GM18858 (cell line): Measurements from ENCODE around the gene TBL1X.
"Not testable (repeated sequence)": the region's sequence is repeated elsewhere in the genome, so short reads cannot be mapped to it uniquely, and the experiment has no call there.

Source experiments
- ATAC-seq: cut with Tn5 transposase; IDR thresholded peaks from one replicate; pipeline ENCODE4 v1.9.1; 2021; ENCODE audit not compliant: unreplicated experiment

Gene TBL1X

DNA sequence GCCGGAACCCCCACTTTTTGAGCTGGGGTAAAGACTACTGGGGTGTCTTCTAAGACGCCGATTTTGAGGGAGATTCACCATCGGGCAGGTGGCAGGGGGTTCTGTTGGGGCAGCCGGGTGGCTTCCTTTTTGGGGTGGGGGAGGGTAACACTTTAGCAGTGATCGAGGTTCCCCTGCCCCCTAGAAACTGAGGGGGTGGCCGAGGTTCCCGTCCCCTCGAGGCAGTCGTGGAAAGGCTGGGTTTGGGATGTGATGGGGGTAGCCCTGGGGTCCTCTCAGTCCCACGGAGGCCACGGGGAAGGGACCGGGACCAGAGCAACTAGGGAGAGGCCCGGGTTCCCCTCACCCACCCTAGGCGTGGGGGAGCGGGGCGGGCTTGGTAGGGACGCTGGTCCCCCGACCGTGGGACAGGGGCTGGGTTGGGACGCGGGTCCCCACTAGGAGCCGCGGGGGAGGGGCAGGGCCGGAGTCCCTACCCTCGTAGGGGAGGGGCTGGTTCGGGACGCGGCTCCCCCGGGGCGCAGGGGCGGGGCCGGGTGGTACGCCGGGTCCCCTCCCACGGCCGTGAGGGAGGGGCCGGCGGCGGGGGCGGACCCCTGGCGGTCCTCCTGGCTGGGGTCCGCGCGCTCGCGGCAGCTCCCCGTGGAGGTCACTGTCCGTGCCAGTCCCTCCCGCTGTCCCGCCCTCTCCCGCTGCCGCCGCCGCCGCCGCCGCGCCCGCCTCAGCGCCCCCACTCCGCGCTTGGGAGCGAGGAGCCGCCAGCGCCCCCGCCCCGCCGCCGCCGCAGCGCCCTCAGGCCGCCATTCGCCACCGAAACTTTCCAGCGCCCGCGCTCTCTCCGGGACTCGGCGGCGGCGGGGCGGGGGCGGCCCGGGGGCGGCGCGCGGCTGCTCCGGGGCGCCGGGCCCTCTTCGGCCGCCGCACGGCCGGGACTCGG, at the start of gene TBL1X:
TSS of gene TBL1X (plus strand) at position 624 of the 937 bp plus-strand sequence. CDS start 188,529 bp downstream, outside the sequence.
- ATAC-seq, result no peak

DNA sequence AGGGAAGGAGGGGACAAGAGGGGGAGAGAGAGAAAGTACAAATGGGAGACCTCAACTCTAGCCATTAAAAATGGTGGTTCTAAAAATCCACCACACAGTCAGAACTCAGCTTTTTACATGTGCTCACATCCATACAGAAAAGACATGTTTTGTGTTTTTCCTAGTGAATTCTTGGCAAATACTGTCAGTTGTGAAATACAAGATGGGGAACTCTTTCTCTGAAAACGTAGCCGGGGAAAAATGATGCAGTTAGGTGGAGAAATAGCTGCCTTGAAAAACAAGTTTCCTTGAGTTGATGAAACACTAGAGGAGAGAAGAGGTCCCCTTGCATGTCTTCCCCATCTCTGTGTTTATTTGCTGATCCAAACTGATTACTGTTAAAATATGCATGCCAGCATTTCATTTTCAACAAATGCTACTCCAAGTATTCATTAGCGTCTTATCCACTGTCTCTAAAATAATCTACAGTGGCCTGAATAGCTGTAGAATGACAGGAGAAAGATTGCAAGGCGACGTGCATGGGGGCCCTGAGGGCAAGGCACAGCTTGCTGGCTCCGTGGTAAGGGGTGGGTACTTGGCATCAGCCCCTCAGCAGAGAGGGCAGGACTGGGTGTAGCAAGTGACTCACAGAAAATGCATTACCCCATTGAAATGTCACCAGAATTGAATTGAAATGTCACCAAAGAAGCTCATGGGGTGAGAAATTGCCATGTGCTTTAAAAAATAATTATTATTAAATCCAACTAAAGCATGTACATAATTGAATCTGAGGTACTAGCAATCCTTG, 48.1 kb upstream of the TBL1X start:
- no peak for ATAC-seq

DNA sequence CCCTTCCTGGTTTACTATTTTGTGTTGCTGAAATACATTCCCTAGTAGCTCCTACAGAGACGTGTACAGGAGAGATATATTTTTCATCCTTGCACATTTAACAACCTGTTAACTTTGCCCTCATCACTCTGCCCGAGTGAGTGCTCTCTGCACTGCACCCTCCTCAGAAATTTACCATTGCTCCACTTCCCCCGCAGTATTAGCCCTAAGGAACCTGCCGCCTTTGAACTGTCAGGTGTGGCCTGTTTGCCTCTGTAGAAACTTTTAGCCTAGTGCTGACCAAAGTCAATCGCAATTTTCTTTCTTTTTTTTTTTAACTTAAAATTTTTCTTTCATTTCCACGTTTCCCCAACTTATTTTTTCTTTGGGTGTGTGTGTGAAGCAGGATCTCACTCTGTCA, 46.6 kb upstream of the TBL1X start:
- ATAC-seq, result no peak

DNA sequence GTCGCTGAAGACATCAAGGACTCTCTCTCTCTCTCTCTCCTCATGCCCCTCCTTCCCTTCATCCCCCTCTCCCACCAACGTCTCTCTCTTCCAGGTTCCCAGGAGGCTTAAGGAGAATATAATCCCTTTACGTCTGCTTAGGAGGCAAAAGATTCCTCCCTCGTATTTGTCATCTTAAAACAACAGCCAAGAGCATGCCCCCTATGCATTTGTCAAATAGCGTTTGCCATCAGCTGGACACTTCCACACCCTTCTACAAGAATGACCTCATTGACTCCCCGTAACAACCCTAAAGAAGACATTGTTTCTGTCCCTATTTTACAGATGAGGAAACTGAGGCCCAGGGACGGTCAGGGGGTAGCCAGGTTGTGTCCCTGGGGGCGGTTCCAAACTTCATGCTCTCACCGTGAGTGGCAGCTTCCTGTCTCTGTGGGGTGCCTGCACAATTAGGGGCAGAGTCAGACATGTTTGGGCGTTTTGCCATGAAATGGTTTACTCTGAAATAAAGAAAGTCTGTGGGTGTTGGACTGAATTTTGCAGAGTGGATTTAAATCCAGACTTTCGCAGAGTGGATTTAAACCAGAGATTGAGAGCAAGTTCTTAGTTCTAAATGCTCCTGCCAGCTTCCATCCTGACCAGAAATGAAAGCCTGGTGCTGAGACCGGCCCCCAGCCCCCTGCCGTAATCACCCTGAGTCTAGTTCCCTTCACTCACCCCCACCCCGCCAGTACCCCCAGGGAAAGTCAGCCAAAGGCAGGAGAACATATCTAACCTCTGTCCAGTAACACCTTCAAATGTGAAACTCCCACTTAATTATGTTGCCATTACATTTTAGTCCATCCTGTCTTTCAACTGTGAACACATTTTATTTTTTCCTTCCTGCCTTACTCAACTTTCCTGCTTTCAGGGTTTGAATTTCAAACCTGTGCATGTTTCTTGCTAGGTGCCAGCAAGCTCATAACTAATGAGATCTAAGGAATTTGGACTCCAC, 44.3 kb upstream of the TBL1X start:
- ATAC-seq, result no peak

DNA sequence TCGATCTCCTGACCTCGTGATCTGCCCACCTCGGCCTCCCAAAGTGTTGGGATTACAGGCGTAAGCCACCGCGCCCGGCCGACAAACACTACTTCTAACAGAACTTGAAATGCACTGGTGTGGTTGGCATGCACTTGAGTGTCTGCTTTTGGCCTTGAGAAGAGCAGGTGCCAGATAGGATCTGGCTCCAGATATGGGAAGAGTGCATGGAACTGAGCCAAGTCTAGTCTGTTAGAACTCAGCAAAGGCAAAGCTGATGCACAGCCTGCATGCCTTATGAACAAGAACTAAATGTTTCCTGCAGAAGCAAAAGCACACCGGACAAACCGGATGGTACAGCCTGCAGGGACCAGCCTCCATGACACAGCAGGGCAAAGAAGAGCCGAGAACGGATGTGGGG, 35.1 kb upstream of the TBL1X start:
- no peak for ATAC-seq

DNA sequence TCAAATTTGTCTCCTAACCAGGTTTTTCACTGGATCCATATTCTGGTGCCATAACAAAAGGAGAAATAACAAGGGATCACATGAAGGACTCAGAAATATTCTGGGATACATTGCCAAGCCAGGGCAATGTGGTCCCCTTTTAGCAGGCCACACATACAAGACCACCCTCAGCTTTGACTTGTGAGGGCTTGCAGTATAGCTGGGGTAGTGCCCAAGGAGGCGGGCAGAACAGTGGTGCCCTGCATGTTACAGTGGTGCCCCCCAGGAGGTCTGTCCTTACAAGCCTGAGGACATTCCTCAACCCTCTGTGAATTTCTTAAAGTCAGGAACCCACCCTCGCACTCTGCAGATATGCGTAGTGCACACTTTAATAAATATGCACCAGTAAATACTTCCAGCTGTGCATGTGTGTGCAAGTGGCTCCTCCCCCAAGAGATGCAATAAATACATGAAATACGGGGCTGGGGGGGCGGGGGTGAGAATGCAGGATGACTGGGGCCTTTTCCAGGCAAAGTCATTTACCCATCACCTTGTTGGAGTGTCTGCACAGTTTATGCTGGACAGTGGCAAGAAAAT, 34.4 kb upstream of the TBL1X start:
- ATAC-seq, result no peak

DNA sequence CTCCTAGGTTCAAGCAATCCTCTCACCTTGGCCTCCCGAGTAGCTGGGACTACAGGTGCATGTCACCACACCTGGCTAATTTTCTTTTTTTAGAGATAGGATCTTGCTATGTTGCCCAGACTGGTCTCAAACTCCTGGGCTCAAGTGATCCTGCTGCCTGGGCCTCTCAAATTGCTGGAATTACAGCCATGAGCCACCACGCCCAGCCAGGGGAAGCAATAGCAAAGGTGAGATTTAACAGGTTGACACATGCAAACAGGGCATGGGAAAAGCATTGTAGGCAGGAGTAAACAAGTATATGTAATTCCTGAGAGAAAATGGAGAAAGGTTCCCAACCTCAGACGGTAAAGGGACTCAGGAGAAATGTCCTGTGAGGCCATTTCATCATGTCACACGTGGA, 33.6 kb upstream of the TBL1X start:
- no peak for ATAC-seq

DNA sequence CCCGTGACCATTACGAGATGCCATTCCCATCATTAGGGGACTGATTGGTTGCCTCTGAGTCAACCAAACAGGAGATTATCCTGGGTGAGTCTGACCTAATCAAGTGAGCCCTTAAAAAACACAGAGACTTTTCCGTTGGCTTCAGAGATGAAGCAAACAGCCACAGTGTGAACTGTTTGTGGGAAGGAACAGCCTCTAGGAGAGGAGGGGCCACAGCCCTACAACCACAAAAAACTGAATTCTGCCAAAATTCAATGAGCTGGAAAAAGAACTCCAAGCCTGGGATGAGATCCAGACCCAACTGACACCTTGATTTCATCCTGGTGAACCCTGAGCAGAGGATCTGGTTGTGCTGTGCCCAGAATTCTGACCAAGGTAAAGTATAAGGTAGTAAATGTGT, 31.3 kb upstream of the TBL1X start:
- no peak for ATAC-seq

DNA sequence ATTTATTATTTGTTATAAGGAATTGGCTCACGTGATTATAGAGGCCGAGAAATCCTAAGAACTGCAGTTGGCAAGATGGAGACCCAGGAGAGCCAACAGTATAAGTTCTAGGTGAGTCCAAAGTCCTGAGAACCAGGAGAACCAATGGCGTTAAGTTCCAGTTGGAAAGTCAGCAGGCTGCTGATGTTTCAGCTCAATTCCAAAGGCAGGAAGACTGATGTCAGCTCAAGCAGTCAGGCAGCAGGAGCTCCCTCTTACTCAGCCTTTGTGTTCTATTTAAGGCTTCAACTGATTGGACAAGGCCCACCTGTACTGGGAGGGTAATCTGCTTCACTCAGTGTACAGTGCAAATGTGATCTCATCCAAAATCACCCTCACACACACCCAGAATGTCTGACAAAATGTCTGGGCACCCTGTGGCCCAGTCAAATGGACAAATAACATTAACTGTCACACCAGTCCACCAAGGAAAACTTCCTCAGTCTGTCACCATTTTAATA, 30.8 kb upstream of the TBL1X start:
- no peak for ATAC-seq

DNA sequence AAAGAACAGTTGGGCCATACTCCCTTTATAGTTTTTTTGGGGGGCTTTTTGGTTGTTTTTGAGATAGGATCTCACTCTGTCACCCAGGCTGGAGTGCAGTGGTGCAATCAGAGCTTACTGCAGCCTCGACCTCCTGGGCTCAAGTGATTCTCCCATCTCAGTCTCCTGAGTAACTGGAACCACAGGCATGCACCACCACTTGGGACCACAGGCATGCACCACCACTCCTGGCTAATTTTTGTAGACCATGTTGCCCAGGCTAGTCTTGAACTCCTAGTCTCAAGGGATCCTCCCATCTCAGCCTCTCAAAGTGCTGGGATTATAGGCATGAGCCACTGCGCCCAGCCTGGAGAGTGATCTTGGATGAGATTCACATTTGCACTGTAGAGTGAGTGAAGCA, 29.8 kb upstream of the TBL1X start:
- ATAC-seq, result not testable (repeated sequence)

DNA sequence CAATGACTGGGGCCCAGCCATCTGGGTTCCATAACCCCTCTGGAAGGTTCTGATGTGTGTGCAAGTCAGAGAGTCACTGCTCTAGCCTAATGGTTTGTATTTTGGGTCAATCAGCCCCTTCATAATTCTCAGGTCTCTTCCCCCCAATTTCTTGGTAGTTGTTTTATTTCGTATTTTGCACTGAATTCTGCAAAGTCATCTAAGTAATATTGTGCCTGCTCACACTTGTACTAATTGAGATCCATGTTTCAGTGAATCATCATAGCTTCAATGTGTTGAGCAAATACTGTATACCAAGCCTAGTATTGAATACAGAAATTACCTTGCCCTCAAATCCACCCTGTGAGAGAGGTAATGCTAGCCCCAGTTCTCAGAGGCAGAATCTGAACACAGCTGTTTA, 28.0 kb upstream of the TBL1X start:
- no peak for ATAC-seq

DNA sequence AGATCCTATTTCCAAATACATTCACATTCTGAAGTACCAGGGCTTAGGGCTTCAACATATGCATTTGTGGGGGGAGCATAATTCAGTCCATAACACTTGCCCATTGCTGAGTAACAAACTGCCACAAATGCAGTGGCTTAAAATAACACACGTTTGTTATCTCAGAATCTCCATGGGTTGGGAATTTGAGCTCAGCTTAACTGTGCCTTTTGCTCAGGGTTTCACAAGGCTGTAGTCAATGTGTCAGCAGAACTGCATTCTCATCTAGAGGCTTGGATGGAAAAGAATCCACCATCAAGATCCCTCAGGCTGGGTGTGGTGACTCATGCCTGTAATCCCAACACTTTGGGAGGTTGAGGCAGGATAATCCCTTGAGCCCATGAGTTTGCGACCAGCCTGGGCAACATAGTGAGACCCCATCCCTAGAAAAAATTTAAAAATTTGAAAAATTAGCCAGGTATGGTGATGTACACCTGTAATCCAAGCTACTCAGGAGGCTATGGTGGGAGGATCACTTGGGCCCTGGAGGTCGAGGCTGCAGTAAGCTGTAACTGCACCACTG, 25.8 kb upstream of the TBL1X start:
- ATAC-seq, result no peak

DNA sequence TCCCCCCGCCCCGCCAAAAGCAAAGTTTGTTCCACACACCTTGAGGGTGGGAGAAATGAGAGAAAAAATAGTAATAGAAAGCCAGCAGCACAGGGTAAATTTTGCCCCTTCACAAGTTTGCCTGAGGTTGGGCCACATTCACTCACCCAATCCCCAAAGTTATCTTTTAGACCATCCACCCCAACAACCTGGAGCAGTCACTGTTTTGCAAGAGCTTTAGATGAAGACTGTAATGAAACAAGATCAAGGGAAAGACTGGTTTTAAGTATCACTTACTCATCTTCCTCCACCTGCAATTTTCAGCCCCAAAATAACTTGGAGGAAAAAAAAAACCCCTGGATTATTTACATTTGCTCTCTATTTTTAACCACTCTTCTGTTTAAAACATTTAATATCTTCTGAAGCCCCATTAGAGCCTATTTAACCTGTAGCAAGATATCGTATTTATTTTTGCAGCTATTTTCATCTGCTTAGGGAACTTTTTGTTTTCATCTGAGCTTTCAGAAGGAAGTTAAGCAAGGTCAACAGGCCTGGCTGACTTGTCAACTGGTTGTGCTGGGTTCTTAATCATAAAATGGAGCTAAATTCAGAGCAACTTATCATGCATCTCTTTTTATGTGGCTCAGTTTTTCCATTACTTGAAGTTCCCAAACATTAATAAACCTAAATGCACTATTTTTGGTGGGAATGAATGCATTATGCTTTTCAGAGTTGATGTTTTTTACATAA, 24.6 kb upstream of the TBL1X start:
- no peak for ATAC-seq

DNA sequence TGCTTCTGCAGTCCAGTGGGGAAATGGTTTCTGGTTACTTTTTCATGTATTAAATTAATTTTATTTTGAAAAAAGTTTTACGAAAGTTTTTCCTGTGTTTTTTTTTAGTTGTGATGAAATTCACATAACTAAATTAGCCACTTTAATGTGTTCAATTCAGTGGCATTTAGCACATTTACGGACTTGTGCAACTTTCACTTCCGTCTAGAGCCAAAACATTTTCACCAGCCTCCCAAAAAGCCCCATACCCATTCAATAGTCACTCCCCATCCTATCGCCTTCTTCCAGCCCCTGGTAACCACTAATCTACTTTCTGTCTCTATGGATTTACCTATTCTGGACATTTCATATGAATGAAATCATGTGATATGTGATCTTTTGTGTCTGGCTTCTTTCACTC, 22.8 kb upstream of the TBL1X start:
- ATAC-seq, result no peak

DNA sequence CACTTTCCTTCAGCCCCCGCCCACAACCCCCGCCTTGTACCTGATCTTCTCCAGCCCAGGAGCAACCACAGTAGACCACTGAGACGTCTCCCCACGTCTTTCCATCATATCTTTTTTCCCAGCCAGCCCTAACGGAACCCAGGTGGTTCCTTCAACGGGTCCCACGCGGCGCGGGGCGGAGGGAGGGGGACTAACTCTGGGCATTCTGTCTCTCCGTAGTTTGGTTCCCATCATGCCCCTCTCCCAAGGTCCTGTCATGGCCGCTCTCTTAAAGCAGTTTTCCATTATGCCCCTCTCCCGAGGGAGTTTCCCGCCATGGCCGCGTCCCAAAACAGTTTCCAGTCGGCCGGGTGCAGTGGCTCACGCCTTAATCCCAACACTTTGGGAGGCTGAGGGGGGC, 21.5 kb upstream of the TBL1X start:
- no peak for ATAC-seq

DNA sequence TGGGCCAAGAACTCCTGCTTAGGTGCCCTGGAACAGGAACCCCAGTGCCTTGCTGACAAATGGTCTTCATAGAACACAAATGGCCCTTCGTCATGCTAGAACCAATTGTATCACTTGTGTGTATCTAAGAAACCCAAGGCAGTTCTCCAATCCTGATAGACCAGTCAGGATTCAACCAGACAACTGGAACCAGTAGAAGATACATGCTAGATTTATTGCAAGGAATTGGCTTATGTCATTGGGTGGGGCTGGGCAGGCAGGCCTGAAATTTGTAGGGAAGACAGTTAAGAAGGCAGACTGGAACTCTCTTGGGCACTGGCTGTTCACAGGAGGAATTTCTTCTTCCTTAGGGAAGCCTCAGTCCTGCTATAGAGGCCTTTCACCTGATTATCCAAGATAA, 17.0 kb upstream of the TBL1X start:
- ATAC-seq, result no peak

DNA sequence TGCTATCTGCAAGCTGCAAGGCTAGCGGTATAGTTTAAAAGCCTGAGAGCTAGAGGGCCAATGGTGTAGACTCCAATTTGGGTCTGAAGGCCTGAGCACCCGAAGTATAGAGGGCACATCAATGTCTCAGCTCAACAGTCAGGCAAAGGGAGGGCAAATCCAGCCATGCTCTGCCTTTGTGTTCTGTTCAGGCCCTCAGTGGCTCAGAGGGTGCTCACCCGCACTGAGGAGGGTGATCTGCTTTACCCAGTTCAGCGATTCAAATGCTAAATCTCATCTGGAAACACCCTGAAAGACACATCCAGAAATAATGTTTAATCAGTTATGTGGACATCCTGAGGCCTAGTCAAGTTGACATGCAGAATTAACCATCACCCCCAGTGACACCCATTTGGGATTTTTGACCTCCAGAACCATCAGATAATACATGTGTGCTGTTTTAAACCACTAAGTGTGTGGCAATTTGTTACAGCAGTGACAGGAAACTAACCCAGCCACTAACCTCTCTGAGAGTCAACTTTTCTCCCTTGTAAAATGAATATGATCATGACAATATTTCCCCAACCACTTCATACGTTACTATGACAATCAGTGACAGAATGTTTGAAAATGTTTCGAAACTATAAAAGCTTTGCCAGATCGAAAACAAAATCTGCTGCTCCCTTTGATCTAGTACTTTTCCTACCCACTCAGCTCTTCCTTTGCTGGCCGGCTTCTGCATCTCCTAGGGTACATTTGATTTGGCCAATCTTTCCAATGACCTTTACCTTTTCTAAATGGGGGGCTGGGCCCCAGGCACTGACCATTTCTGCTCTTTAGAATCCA, 8.4 kb upstream of the TBL1X start:
- no peak for ATAC-seq

DNA sequence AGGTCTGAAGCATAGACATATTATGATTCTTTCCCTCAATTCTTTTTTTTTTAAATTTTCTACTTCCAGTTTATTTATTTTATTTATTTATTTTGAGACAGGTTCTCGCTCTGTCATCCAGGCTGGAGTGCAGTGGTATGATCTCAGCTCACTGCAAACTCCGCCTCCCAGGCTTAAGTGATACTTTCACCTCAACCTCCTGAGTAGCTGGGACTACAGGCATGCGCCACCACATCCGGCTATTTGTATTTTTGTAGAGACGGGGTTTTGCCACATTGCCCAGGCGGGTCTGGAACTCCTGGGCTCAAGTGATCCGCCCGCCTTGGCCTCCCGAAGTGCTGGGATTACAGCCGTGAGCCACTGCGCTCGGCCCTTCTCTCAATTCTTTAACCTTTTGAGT, 6.8 kb upstream of the TBL1X start:
- ATAC-seq, result not testable (repeated sequence)
